ENCODE results near the gene ZMPSTE24. TPM values are rescaled to one million over a fixed set of nuclear protein-coding genes. Genes with fewer than 3 reads are reported as not detected.
A peak's percentile ranks its signal among the peaks of the same experiment; 100 is the strongest.
"Not testable (repeated sequence)": the region's sequence is repeated elsewhere in the genome, so short reads cannot be mapped to it uniquely, and the experiment has no call there.

The ZMPSTE24 gene
- polyA plus RNA-seq (ENCODE audit: insufficient read length), result 61.2 TPM
- long read RNA-seq, donor 1, transcript ZMPSTE24-203 (2 exons, 530 nt), result major isoform, 7 of 14 reads
- long read RNA-seq, donor 1, transcript ZMPSTE24-201 (10 exons, 3,108 nt), result major isoform, 7 of 14 reads
- long read RNA-seq, donor 1, partial matches to known transcripts, result 0 of 14 reads
- long read RNA-seq, donor 1, other reads (novel, unspliced or antisense), result 0 of 14 reads
- long read RNA-seq, donor 2, transcript ZMPSTE24-201 (10 exons, 3,108 nt), result major isoform, 13 of 15 reads
- long read RNA-seq, donor 2, partial matches to known transcripts, result 0 of 15 reads
- long read RNA-seq, donor 2, other reads (novel, unspliced or antisense), result 0 of 15 reads
- long read RNA-seq, donor 3, transcript ZMPSTE24-203 (2 exons, 530 nt), result major isoform, 6 of 9 reads
- long read RNA-seq, donor 3, partial matches to known transcripts, result 0 of 9 reads
- long read RNA-seq, donor 3, other reads (novel, unspliced or antisense), result 0 of 9 reads
- long read RNA-seq, donor 4, partial matches to known transcripts, result 0 of 1 reads
- long read RNA-seq, donor 4, other reads (novel, unspliced or antisense), result 0 of 1 reads
- long read RNA-seq, donor 5, transcript ZMPSTE24-201 (10 exons, 3,108 nt), result major isoform, 16 of 25 reads
- long read RNA-seq, donor 5, transcript ZMPSTE24-203 (2 exons, 530 nt), result minor isoform, 9 of 25 reads
- long read RNA-seq, donor 5, partial matches to known transcripts, result 0 of 25 reads
- long read RNA-seq, donor 5, other reads (novel, unspliced or antisense), result 0 of 25 reads
- long read RNA-seq, donor 6, transcript ZMPSTE24-201 (10 exons, 3,108 nt), result major isoform, 16 of 17 reads
- long read RNA-seq, donor 6, partial matches to known transcripts, result 0 of 17 reads
- long read RNA-seq, donor 6, other reads (novel, unspliced or antisense), result 0 of 17 reads
- long read RNA-seq, donor 7, transcript ZMPSTE24-201 (10 exons, 3,108 nt), result major isoform, 14 of 23 reads
- long read RNA-seq, donor 7, partial matches to known transcripts, result 5 of 23 reads
- long read RNA-seq, donor 7, other reads (novel, unspliced or antisense), result 0 of 23 reads
- long read RNA-seq, donor 8, transcript ZMPSTE24-201 (10 exons, 3,108 nt), result major isoform, 5 of 7 reads
- long read RNA-seq, donor 8, partial matches to known transcripts, result 0 of 7 reads
- long read RNA-seq, donor 8, other reads (novel, unspliced or antisense), result 0 of 7 reads

DNA sequence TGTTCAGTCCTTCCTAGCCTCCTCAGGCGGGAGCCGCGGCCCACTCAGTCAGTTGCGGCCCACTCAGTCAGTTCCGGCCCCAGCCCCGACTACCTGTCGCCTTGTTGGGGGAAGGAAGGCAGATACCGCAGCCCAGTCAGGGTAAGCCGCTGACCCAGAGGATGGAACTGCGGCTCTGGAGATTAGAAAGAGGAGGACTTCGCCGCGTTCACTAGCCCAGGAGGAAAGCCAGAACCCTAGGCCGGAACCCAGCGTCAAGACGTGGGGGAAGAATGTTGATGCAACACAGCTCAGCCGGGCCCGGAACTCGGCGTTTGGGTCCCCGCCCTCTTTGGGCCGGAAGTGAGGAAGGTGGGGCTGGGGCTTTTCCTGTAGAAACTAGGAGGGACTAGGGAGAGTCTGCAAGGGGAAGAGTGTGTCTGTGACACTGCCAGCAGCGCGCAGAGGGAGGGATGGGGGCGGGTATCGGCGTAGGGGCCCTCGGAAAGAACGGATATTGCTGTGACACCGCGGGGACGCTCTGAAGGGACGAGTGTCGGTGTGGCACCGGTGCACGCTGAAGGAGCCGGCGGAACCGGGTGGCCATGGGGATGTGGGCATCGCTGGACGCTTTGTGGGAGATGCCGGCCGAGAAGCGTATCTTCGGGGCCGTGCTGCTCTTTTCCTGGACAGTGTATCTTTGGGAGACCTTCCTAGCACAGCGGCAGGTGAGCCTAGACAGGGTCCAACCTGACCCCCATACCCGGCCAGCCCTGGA lies at the start of gene ZMPSTE24:
TSS of gene ZMPSTE24 (plus strand) at position 549 of the 757 bp plus-strand sequence. CDS start at position 585, 36 bp downstream.
- peak; percentile 97 for DNase-seq

DNA sequence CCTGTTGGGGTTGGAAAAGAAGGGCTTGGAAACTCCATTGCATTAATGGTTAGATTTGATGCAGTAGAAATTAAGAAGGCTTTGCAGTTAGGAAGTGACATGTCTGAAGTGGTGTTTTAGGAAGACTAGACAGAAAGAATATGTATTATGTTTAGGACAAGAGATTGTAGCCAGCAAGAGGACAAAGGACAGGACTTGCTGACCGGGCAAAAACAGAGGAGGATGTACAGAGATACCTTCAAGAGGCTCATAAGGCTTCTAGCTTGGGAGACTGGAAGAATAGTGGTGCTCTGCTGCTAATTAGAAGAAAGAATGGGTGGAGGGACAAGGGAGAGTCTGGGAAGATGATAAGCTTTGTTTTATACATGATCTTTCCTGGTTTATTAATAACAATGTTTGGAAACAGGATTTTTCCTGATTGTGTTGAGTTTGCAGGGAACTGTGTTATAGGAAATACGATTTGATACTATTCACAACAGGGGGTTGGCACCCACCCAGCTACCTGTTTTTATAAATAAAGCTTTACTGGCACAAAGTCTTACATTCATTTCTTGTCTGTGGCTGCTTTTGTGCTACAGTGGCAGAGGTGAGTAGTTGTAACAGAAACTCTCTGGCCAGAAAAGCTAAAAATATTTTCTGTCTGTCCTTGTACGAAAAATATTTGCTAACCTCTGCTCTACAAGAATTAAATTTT lies 47.4 kb upstream of the ZMPSTE24 start:
- no peak for DNase-seq

DNA sequence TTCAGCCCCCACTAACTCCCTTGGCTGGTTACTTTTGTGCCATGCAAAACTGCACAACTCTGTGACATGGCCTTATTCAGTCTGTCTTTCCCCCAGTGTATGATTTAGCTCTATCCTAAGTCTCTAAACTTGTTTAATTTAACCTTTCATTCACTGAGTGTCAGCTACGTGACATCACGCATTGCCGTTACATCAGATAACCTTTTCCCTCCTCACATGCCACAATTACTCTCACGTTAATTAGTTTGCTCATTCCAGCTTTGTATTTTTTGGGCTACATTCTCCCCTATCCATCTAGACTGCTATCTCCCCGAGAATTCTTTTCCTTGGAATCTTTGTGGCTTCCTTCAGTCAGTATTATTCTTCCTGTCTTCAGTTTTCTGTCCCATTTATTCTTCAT lies 39.7 kb upstream of the ZMPSTE24 start:
- no peak for DNase-seq

DNA sequence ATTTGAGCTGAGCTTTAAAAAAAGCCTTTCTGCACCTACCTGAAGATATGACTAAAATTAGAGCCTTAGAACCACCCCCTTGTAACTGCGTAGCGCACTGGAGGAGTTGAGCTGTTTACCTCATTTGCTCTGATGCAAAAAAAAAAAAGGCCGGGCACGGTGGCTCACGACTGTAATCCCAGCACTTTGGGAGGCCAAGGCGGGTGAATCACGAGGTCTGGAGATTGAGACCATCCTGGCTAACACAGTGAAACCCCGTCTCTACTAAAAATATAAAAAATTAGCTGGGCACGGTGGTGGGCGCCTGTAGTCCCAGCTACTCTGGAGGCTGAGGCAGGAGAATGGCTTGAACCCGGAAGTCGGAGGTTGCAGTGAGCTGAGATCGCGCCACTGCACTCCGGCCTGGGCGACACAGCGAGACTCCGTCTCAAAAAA lies 36.5 kb upstream of the ZMPSTE24 start:
- DNase-seq, result not testable (repeated sequence)

DNA sequence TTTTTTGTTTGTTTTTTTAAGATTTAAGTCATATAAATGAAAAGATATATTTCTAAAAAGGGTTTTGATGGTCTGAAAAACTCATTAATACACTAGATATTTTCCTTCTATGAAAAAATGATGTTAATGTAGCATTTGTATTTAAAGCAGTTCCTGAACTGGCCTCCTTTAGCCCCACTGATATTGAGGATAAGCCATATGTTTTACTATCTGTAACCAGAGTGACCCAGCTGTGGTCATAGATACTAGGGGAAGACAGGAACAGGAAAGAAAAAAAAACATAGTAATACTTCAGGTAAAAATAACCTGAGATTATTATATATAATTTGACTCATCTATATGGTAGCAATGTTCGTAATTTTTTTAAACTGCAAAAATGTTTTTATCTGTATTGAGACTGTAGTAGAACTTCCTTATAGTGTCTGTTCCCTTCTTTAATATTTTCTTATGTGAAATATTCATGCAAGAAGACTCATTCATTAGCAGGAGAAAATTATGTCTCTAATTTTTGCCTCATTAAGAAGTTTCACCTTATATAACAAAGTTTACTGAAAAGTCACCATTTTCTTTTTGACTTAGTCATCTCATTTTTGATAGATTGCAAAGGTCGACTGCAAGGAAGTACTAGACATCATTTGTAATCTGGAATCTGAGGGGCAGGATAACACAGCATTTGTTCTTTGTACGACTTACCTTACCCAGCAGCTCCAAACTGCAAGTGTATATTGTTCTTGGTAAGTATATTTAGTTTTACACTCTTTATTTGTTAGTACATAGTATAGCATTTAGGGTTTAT lies 35.9 kb upstream of the ZMPSTE24 start:
- no peak for DNase-seq

DNA sequence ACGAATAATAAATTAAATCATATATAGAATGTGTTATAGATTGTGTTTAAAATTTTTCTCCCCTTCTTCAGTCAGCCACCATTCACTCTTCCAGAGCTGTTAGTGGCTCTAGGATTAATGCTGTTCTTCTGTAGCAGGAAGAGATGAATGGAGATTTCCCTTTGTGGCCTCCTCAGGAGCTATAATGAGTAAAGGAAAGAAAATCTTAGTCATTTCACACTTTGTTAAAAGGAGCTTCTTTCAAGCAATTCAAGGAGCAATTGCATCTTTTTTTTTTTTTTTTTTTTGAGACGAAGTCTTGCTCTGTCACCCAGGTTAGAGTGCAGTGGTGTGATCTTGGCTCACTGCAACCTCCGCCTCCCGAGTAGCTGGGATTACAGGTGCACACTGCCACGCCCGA lies 34.0 kb upstream of the ZMPSTE24 start:
- no peak for DNase-seq

DNA sequence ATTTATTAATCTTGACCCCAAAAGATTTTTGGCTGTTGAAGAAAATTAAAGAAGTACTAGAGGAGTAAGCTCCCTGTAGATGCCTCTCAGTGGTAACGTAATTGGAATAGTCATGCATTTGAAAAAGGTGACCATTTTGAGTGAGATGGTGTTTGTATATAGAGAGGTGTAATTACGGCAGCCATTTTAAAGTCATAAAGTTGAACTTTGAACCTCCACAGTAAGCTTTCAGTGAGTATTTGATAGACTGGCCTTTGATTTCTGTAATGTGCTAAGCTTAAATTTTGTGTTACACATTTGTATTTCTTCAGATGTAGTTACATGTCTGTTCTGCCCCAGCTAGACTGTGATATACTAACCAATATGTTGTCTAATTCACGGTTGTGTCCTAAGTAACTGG lies 31.8 kb upstream of the ZMPSTE24 start:
- no peak for DNase-seq

DNA sequence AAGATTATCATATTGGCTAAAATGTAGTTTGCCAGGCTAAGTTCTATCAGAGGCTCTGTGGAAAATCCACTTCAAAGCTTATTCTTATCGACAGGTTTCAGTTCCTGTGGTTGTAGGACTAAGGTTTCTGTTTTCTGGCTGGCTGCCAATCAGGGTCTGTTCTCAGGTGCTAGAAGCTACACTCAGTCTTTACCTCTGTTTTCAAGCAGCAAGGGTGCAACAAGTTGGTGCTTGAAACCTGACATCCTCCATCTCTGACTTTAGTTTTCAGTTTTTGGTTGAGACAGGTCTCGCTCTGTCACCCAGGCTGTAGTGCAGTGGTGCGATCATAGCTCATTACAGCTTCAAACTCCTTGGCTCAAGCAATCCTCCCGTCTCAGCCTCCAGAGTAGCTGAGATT lies 25.6 kb upstream of the ZMPSTE24 start:
- DNase-seq, result no peak

DNA sequence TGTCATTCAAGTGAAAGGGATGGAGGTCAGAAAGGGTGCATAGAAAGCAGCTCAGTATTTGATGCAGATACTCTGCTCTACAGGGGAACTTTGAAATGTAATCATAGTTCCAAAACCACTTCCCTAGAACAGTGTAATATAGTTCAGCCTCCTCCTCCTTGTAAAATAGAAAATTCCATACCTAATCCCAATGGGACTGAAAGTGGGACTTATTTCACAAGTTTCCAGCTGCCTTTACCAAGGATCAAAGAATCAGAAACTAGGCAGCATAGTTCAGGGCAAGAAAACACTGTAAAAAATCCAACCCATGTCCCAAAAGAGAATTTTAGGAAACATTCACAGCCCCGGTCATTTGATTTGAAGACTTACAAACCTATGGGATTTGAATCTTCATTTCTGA lies 18.4 kb upstream of the ZMPSTE24 start:
- no peak for DNase-seq

DNA sequence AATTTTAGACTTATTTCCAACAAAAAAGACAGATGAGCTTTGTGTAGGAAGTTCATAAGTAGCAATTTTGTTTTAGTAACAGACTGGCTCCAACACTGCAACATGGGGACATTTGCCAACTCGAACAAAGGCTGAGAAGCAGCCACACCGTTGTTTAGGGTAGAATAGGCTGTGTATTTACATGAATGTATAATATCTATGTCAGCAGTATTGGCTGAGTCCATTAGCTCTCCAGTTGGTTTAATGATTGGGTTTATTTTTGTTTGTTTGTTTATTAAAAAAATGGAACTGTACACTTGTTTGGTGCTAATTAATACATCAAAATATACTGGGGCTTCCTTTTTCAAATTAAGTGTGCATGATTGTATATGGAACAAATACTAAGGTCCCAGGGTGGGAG lies 17.6 kb upstream of the ZMPSTE24 start:
- no peak for DNase-seq

DNA sequence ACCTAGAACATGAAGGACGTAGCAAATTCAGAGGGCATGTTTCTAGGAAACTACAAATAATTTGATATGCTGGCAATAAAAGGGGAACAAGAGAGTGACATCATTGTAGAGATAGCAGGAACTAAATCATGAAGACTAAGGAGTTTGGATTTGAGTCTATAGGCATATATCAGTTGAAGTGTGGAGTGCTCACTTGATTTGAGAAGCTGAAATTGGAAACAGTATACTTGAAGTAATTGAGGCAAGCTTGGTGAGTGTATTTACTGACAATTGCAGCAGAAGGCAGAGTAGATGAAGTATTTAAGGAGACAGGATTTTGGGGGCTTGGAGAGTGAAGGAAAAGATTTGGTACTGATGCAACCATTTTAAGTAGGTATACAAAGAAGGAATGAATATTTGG lies 16.7 kb upstream of the ZMPSTE24 start:
- DNase-seq, result no peak

DNA sequence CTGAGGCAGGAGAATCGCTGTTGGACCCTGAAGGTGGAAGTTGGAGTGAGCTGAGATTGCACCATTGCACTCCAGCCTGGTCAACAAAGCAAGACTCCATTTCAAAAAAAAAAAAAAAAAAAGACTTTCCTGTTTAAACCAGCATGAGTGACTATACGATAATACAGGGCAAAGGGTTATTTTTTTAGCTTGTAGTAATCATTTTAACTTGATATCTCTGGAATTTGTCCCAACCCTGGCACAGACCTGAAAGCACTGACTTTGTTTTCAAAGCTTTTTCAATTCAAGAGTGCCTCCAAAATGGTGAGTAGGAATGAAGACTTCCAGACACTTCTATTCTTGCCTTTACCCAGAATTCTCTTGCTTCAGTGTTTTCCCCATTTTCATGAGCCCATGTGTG lies 14.7 kb upstream of the ZMPSTE24 start:
- no peak for DNase-seq

DNA sequence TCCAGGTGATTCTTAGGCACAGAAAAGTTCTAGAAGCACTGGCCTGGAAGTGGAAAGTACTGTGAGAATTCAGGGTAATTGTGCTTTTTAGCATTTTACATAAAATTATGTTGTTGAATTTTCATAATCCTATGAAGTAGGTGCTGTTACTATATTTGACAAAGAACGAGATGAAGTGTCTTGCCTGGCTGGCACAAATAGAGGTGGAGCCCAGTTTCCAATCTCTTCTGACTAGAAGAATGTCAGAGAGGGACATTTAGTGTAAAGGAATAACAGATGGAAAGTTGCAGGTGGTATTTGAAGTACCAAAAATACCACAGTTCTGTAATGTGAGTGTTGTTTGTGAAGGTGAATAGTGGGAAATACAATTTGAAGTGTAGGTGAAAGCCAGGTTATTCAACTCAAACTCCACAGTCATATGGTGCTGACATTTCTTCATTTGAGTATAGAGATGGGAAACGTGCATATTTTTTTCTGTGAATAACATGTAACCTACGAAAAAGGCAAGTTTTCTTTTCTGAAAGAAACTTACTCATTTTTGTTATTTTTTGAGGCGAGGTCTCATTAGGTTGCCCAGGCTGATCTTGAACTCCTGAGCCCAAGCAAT lies 13.8 kb upstream of the ZMPSTE24 start:
- DNase-seq, result no peak

DNA sequence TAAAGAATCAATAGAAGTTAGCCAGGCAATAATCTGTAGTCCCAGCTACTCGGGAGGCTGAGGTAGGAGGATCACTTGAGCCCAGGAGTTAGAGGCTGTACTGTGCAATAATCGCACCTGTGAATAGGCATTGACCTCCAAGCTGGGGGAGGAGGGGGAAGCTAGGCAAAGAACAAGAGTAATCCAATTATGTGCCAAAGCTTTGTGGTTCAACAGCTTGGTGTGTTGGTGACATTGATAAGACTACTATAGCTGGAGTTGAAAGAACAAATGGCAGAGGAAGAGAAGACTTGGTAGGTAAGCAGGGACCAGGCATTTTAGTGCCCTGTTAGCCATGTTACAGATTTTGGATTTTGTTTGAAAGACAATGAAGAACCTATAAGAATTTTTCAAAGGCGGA lies 12.3 kb upstream of the ZMPSTE24 start:
- no peak for DNase-seq

DNA sequence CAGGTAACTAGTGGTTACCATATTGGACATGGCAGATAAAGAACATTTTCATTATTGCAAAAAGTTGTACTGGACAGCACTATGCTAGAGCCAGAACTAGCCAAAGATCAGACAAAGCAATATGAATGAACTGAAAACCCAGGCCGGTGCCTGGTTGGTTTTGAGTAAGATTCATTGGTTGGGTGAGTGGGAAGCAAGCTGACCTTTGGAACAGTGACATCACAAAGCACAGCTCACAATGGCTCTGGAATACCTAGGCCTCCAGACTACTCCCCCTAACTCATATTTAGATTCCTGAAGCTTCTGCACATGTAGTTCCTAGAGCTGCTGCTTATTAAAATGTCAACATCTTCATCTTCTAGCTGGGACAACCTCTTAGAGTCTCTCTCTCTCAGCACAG lies 10.4 kb upstream of the ZMPSTE24 start, which contains the start of gene TMCO2:
TSS of gene TMCO2 (plus strand) at position 283 of the 400 bp plus-strand sequence. CDS start at position 340, 57 bp downstream.
- no peak for DNase-seq

DNA sequence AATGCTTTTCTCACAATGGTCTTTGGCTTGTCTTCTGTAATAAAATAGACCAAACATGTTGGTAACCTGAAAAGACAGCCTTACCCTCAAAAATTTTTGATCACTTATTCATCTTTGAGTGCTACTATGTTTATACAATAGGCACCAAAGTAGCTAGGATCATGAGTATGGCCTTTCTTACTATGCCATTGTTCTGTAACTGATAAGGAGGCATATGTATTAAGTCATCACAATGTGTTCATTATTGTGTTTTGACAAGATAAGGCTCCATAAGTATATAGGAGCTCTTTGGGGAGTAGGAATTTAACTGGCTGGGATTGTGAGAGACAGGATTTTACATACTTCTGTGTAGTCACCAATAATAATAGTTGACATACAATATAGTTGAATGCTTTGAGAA lies 9.6 kb upstream of the ZMPSTE24 start:
- DNase-seq, result no peak

DNA sequence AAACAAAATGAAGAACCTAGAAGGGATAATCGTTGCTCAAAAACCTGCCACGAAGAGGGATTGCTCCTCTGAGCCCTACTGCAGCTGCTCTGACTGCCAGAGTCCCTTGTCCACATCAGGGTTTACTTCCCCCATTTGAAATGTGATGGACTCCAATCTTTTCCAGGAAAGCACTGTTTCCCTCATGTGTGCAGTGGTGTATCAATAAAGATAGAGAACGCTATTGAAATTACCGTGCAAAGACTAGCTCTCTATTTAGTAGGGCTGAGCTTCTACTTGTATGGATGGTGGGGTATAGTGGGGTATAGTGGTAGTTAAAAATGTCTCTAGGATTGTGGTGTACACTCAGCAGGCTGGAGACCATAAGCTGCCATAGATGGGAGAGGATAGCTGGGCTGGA lies 6.6 kb upstream of the ZMPSTE24 start:
- DNase-seq, result no peak

DNA sequence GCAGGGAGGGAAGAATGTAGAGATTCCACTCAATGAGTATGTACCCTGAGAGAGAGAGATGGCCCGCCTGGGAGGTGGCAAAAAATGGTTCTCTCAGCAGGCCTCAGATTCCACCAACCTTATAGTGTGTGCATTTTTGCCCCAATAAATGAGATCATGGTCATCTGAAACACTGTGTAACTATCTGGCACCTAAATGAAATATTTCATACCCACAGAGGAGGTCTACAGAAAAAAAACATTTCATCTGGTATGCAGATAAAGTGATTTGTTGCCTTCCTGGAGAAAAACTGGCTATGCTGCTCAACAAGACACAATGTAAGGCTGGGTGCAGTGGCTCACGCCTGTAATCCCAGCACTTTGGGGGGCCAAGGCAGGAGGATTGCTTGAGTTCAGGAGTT lies 5.4 kb upstream of the ZMPSTE24 start:
- no peak for DNase-seq

DNA sequence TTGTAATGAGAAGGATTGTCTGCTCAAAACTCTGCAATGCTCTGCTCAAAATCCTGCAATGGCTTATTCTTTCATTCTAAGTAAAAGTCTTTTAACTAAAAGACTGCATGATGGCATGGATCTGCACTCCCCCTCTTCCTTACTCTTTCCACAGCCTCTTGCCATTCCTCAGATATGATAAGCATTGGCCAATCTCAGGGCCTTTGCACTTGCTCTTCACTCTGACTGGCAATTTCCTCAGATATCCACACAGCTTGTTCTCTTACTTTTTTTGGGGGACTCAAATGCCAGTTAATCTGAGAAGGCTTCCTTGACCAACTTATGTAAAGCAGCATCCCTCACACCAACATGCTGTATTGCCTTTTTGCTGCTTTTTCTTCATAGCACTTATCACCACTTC lies 2.8 kb upstream of the ZMPSTE24 start:
- DNase-seq, result no peak

Measured in left kidney (tissue), 8 donors.